Adrenal gland (tissue), 12 donors: Measurements from ENCODE around the gene MLLT1. TPM values are rescaled to one million over a fixed set of nuclear protein-coding genes. Genes with fewer than 3 reads are reported as not detected.

Experiments
- DNase-seq, 7 donors: peaks; one replicate each; pipeline ENCODE4 v3.0.0-alpha.2; 2019 to 2020
- H3K27ac ChIP-seq, 5 donors: fragments of 200-600 bp; sonication (generic) in 4 of 5; 1 replicate in 3 of 5; 2 replicates in 2 of 5; pipeline versions ENCODE4 v1.5.1 to v1.8.0; 2016 to 2020; ENCODE audit warnings: mild to moderate bottlenecking in 1 of 5
- H3K27me3 ChIP-seq: fragments of 200-600 bp; 2 replicates; pipeline ENCODE4 v1.8.0; 2021
- H3K36me3 ChIP-seq, 2 donors: fragments of 200-600 bp; replicated peaks in 1 of 2; 1 replicate in 1 of 2; 2 replicates in 1 of 2; pipeline versions ENCODE4 v1.5.1 to v1.8.0; 2018 to 2022
- H3K4me1 ChIP-seq, 2 donors: fragments of 200-600 bp; replicated peaks in 1 of 2; 1 replicate in 1 of 2; 2 replicates in 1 of 2; pipeline versions ENCODE4 v1.5.1 to v1.8.0; 2018 to 2021
- H3K4me3 ChIP-seq, 4 donors: fragments of 200-600 bp; sonication (generic) in 3 of 4; one replicate each; pipeline ENCODE4 v1.5.1; 2016 to 2018
- H3K9me3 ChIP-seq, 3 donors: fragments of 200-600 bp; sonication (generic) in 1 of 3; replicated peaks in 1 of 3; 1 replicate in 2 of 3; 2 replicates in 1 of 3; pipeline versions ENCODE4 v1.5.1 to v1.8.0; 2016 to 2021
- POLR2A ChIP-seq, 2 donors: fragments of 450-650 bp; IDR thresholded peaks; one replicate each; pipeline ENCODE4 v1.6.1; 2017; ENCODE audit warnings: antibody characterized with exemption in 2 of 2, mild to moderate bottlenecking in 2 of 2, moderate library complexity in 1 of 2
- WGBS, 4 donors: extraction: QIAGEN DNeasy Blood & Tissue Kit in 2 of 4; methylation state at CpG; one replicate each; pipeline versions ENCODE4 v1.1.5 to v1.1.7; 2013 to 2017; 5-methylcytosine and 5-hydroxymethylcytosine counted together
- intact Hi-C, 2 donors: fragments of 100-400 bp; cut with DNase I; formaldehyde crosslinking; loops; one replicate each; pipeline versions ENCODE4 v1.14.1 to v1.15.0; 2022 to 2023
- polyA plus RNA-seq, 3 donors: library from polyadenylated mRNA; stranded (reverse); fragments of 200-250 nt in 2 of 3; fragments of 350-450 nt in 1 of 3; fragmentation: Illumina TruSeq in 1 of 3; extraction: RNeasy Lipid Tissue Mini Kit (QIAGEN cat#74804) in 1 of 3; gene quantifications; one replicate each; pipeline ENCODE4 v1.2.3, GENCODE V29; 2013 to 2014
- total RNA-seq, 9 donors: library from RNA; depleted of rRNA in 4 of 9; stranded (reverse); fragments of >200 nt in 4 of 9; fragments of 120-200 nt in 1 of 9; fragmentation: NEBNext Ultra II Directional in 1 of 9; extraction: Animal tissue kit (Norgen Biotek cat#: 25700) in 1 of 9; gene quantifications; one replicate each; pipeline versions ENCODE4 v1.1.0 to v1.2.4, GENCODE V29; 2013 to 2023
- TF ChIP-seq, protein P1 (sequence below), 6 experiments: fragments of 450-650 bp in 4 of 6; fragments of 200-600 bp in 2 of 6; sonication (generic) in 1 of 6; IDR thresholded peaks; 1 replicate in 5 of 6; 2 replicates in 1 of 6; pipeline versions ENCODE4 v1.5.1 to v1.8.0; 2016 to 2021; ENCODE audit warnings: antibody characterized with exemption in 6 of 6, mild to moderate bottlenecking in 2 of 6, moderate library complexity in 1 of 6
- donor health status: healthy with polysubstance abuse.
- donor health status: Bipolar disorder and iron deficiency.
- donor health status: DM: yes; HTN: yes; CAD: no.
- donor health status: DM: no; HTN: no; CAD: no.
- donor health status: DM: no; HTN: no; CAD: no.
- donor health status: DM: yes; HTN: yes; CAD: no.

MLLT1 gene
- total and polyA plus RNA-seq, 12 donors, result 9.3 to 66.3 (median 28.2) TPM

DNA sequence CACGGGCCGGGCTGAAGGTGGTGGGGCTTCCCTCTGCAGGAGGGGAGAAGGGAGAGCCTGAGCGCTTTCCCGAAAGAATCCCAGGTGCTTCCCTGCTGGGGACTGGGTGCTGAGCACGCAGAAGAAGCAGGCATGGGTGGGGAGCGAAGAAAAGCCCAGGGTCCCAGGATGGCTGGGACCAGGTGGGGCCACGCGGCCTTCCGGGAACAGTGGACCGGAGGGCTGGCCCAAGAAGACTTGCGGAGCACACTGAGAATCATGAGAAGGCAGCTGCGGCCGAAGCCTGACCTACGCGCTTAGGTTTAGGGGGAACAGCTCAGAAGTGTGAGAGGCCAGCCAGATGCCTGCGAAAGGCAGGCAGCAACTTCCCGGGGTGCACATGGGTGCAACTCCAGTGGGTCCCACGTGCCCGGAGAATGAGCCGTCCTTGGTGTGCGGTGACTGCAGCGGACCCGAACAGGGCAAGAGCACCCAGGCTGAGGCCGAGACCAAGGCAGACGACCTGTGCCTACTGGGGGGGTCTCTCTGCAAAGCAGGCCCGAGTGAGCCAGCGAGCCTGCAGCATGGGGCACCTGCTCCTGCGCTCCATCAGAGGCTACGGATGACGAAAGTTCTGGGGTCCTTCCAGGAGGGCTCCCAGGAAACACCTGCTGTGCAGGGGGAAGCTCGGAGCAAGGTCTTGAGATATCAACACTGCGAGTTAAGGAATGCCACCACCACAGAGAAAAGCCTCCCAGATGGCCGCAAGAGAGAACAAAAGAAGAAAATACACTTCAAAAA is 52.4 kb downstream of the MLLT1 start:
- intact Hi-C loops, result no loop called here
- Histone ChIP-seq H3K4me1 (peaks cover 17 to 33% of the 10 kb centered on the region in 2 donors), H3K9me3 (no peaks in the 10 kb centered on the region), H3K36me3 (peaks cover 0 to 27% of the 10 kb centered on the region in 2 donors), H3K4me3 (no peak overlapping the region), H3K27ac (peak overlapping the region in 1 of 5 donors; percentile 34), H3K27me3 (no peaks in the 10 kb centered on the region)
- TF ChIP-seq POLR2A (IDR thresholded peaks at IDR 0.05), result no peak
- TF ChIP-seq, protein P1, sequence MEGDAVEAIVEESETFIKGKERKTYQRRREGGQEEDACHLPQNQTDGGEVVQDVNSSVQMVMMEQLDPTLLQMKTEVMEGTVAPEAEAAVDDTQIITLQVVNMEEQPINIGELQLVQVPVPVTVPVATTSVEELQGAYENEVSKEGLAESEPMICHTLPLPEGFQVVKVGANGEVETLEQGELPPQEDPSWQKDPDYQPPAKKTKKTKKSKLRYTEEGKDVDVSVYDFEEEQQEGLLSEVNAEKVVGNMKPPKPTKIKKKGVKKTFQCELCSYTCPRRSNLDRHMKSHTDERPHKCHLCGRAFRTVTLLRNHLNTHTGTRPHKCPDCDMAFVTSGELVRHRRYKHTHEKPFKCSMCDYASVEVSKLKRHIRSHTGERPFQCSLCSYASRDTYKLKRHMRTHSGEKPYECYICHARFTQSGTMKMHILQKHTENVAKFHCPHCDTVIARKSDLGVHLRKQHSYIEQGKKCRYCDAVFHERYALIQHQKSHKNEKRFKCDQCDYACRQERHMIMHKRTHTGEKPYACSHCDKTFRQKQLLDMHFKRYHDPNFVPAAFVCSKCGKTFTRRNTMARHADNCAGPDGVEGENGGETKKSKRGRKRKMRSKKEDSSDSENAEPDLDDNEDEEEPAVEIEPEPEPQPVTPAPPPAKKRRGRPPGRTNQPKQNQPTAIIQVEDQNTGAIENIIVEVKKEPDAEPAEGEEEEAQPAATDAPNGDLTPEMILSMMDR (IDR thresholded peaks at IDR 0.05), result no peak
- no peak for DNase-seq
- 81 to 89% (median 84%) methylated on average over 24 to 33 of the region's 33 CpGs for WGBS, 4 donors

DNA sequence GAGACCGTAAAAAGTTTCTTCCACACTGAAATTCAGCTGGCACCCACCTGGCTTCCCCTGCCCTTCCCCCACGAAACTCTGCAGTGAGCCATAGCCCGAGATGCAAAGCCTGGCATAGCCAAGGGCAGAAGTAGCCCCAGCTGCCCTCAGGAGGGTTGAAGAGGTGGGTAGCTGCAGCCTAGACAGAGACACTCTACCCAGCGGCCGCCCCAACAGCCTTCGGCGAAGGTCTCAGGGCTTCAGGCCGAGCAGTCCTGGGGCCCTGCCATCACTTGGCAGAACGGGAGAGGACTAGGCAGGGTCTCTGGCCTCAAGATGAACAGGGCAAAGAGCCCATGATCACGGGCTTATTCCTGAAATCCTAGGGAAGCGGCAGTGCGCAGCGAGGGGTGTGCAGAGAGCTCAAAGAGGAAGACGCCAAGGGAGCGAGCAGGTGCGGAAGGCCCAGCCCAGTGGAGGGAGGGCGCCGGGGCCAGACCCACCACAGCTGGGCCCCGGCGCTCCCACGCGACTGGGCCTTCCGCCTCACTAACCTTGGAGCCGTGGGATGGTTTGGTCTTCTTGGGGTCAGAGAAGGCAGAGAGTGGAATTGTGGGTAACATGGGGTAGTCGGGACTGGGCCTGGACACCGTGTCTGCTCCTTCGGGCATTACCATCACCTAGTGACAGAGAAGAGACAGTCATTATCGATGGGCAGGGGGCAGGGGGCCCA is 53.2 kb downstream of the MLLT1 start:
- Histone ChIP-seq H3K36me3 (peaks cover 0 to 33% of the 10 kb centered on the region in 2 donors), H3K4me1 (peaks cover 22 to 39% of the 10 kb centered on the region in 2 donors), H3K27ac (no peak overlapping the region), H3K4me3 (no peak overlapping the region), H3K9me3 (no peaks in the 10 kb centered on the region), H3K27me3 (no peaks in the 10 kb centered on the region)
- intact Hi-C loops, result no loop called here
- DNase-seq, result no peak
- TF ChIP-seq POLR2A (IDR thresholded peaks at IDR 0.05), result no peak
- WGBS, 4 donors, result 92 to 96% (median 93%) methylated on average over 22 to 28 of the region's 28 CpGs

DNA sequence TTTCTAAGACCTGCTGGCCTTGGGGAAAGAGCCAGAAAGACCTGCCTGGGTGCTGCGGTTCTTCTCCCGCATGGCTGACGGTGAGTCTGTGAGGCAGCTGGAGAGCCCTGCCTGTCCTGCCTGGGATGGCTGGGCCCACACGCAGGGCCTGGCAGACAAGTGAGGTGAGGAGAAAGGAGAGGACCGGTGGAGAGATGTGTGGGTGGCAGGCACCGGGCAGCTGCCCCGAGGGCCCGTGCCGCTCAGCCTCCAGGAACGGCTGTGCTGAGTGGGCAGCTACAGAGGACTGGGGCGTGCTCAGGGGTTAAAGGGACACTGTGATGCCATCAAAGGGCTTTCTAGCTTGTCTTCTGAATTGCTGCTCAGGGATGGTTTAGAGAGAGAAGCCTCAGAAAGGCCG is 53.8 kb downstream of the MLLT1 start:
- intact Hi-C loops, result no loop called here
- DNase-seq, result no peak
- TF ChIP-seq, protein P1 (IDR thresholded peaks at IDR 0.05), result no peak
- no peak for TF ChIP-seq POLR2A (IDR thresholded peaks at IDR 0.05)
- Histone ChIP-seq H3K27ac (no peak overlapping the region), H3K36me3 (peaks cover 0 to 38% of the 10 kb centered on the region in 2 donors), H3K9me3 (no peaks in the 10 kb centered on the region), H3K27me3 (no peaks in the 10 kb centered on the region), H3K4me3 (no peak overlapping the region), H3K4me1 (peaks cover 23 to 41% of the 10 kb centered on the region in 2 donors)
- WGBS, 4 donors, result 82 to 87% (median 84%) methylated on average over 10 to 12 of the region's 12 CpGs

DNA sequence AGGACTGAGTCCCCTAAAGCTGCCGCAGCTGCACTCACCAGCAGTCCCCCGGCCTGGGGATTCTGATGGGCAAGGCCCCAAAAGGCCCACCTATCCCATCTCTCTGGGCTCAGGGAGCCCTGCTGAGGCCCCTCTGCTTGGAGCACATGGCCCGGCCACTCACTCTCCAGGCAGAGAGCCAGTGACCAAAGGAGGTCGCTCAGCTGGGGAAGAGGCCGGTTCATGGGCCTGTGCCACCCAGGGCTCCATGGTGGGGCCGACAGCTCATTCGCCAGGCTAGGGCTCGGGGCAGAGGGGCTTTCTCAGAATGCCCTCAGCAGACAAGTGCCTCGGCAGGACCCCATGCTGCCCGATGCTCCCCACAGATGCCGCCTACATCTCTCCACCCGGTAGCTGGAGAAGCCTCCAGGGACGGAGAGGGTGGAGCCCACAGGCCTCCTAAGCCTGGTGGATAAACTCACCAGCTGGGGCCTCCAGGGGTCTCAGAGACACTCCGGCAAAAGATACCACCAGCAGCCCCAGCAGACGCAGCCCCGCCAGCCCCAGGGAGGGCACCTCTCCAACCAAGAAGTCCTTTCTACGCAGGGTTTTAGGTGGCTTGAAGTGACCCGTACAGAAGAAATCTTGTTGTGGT is 54.4 kb downstream of the MLLT1 start:
- no peak for DNase-seq
- no peak overlapping the region for H3K4me3 ChIP-seq
- no peaks in the 10 kb centered on the region for H3K9me3 ChIP-seq
- 86 to 92% (median 92%) methylated on average over 4 to 18 of the region's 18 CpGs for WGBS, 4 donors
- H3K4me1 ChIP-seq, result peaks cover 30 to 48% of the 10 kb centered on the region in 2 donors
- no peaks in the 10 kb centered on the region for H3K27me3 ChIP-seq
- intact Hi-C loops, result no loop called here
- no peak for TF ChIP-seq POLR2A (IDR thresholded peaks at IDR 0.05)
- TF ChIP-seq, protein P1 (IDR thresholded peaks at IDR 0.05), result no peak
- H3K27ac ChIP-seq, result no peak overlapping the region
- H3K36me3 ChIP-seq, result peaks cover 0 to 37% of the 10 kb centered on the region in 2 donors
